D721Med (cell line): Measurements from ENCODE around the gene THSD4.

ENCODE experiments used
- DNase-seq: peaks from one replicate; pipeline ENCODE4 v3.0.0; 2011; ENCODE audit warnings: low spot score; ENCODE audit not compliant: insufficient read length
- FAIRE-seq: peaks from 2 replicates; lab custom pipeline; 2011; peaks lifted over from hg19 to GRCh38; lab: Jason Lieb, UNC
- CTCF ChIP-seq: IDR thresholded peaks from 2 replicates; pipeline ENCODE4 v1.5.1; 2012; ENCODE audit warnings: mild to moderate bottlenecking, control low read depth; ENCODE audit not compliant: insufficient read depth; ENCODE audit errors: missing control alignments

THSD4 gene

GRCh38 chr15:71804695-71805470, 689.6 kb downstream of the THSD4 start:
- FAIRE-seq: no peak
- no peak for TF ChIP-seq CTCF
- DNase-seq: no peak

GRCh38 chr15:71806452-71806931, 691.2 kb downstream of the THSD4 start:
- DNase-seq: no peak
- FAIRE-seq: peak; percentile 6
- TF ChIP-seq CTCF: no peak

- TF ChIP-seq CTCF: no peak
- FAIRE-seq: no peak
- no peak for DNase-seq
Observed at GRCh38 chr15:71807125-71807629, 691.9 kb downstream of the THSD4 start.

- DNase-seq: no peak
- TF ChIP-seq CTCF: no peak
- FAIRE-seq: no peak
Observed at GRCh38 chr15:71807691-71808091, 692.4 kb downstream of the THSD4 start.

- DNase-seq (no peak), FAIRE-seq (no peak)
- no peak for TF ChIP-seq CTCF
Observed at GRCh38 chr15:71808311-71809020, 693.2 kb downstream of the THSD4 start.

GRCh38 chr15:71809346-71809745, 694.1 kb downstream of the THSD4 start:
- FAIRE-seq (no peak), DNase-seq (no peak)
- no peak for TF ChIP-seq CTCF
